ENCODE results near the gene SNRNP48. TPM values are rescaled to one million over a fixed set of nuclear protein-coding genes. Genes with fewer than 3 reads are reported as not detected.

SNRNP48 gene
- total RNA-seq, 4 donors from 2014 or later: 14.3 to 16.6 (median 15.3) TPM

DNA sequence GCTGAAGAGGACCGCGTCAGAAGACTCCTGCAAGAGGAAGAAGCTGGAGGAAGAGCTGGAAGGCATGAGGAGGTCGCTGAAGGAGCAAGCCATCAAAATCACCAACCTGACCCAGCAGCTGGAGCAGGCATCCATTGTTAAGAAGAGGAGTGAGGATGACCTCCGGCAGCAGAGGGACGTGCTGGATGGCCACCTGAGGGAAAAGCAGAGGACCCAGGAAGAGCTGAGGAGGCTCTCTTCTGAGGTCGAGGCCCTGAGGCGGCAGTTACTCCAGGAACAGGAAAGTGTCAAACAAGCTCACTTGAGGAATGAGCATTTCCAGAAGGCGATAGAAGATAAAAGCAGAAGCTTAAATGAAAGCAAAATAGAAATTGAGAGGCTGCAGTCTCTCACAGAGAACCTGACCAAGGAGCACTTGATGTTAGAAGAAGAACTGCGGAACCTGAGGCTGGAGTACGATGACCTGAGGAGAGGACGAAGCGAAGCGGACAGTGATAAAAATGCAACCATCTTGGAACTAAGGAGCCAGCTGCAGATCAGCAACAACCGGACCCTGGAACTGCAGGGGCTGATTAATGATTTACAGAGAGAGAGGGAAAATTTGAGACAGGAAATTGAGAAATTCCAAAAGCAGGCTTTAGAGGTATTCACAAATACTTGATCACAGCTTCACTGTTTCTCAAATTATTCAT lies 8.9 kb upstream of the SNRNP48 start:
- in situ Hi-C loops (cut with MboI; ENCODE audit: low sequenced_read_pairs in 4 of 4): no loop called here
- no peak for ATAC-seq
- Histone ChIP-seq H3K9me3 (no peaks in the 10 kb centered on the region), H3K4me3 (no peak overlapping the region), H3K27ac (no peak overlapping the region), H3K4me1 (no peaks in the 10 kb centered on the region), H3K27me3 (no peaks in the 10 kb centered on the region), H3K36me3 (no peaks in the 10 kb centered on the region)
- TF ChIP-seq POLR2A (IDR thresholded peaks at IDR 0.05): no peak
- TF ChIP-seq, protein P1, sequence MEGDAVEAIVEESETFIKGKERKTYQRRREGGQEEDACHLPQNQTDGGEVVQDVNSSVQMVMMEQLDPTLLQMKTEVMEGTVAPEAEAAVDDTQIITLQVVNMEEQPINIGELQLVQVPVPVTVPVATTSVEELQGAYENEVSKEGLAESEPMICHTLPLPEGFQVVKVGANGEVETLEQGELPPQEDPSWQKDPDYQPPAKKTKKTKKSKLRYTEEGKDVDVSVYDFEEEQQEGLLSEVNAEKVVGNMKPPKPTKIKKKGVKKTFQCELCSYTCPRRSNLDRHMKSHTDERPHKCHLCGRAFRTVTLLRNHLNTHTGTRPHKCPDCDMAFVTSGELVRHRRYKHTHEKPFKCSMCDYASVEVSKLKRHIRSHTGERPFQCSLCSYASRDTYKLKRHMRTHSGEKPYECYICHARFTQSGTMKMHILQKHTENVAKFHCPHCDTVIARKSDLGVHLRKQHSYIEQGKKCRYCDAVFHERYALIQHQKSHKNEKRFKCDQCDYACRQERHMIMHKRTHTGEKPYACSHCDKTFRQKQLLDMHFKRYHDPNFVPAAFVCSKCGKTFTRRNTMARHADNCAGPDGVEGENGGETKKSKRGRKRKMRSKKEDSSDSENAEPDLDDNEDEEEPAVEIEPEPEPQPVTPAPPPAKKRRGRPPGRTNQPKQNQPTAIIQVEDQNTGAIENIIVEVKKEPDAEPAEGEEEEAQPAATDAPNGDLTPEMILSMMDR (IDR thresholded peaks at IDR 0.05 in 4 of 5, conservative IDR thresholded peaks at IDR 0.05 in 1 of 5): no peak
- intact Hi-C loops (cut with DNase I; ENCODE audit: low total_unique reads): no loop called here
- DNase-seq: no peak

DNA sequence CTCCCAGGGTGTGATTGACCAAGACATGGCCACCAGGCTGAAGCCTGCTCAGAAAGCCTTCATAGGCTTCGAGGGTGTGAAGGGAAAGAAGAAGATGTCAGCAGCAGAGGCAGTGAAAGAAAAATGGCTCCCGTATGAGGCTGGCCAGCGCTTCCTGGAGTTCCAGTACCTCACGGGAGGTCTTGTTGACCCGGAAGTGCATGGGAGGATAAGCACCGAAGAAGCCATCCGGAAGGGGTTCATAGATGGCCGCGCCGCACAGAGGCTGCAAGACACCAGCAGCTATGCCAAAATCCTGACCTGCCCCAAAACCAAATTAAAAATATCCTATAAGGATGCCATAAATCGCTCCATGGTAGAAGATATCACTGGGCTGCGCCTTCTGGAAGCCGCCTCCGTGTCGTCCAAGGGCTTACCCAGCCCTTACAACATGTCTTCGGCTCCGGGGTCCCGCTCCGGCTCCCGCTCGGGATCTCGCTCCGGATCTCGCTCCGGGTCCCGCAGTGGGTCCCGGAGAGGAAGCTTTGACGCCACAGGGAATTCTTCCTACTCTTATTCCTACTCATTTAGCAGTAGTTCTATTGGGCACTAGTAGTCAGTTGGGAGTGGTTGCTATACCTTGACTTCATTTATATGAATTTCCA lies 4.6 kb upstream of the SNRNP48 start:
- Histone ChIP-seq H3K27ac (no peak overlapping the region), H3K4me1 (peaks cover 7 to 8% of the 10 kb centered on the region in 2 donors), H3K4me3 (no peak overlapping the region), H3K9me3 (no peaks in the 10 kb centered on the region), H3K36me3 (no peaks in the 10 kb centered on the region), H3K27me3 (no peaks in the 10 kb centered on the region)
- in situ Hi-C loops (cut with MboI; ENCODE audit: low sequenced_read_pairs in 4 of 4) (no loop called here), intact Hi-C loops (cut with DNase I; ENCODE audit: low total_unique reads) (no loop called here)
- no peak for DNase-seq
- no peak for ATAC-seq
- no peak for TF ChIP-seq POLR2A (IDR thresholded peaks at IDR 0.05)
- TF ChIP-seq, protein P1 (IDR thresholded peaks at IDR 0.05 in 4 of 5, conservative IDR thresholded peaks at IDR 0.05 in 1 of 5): no peak

DNA sequence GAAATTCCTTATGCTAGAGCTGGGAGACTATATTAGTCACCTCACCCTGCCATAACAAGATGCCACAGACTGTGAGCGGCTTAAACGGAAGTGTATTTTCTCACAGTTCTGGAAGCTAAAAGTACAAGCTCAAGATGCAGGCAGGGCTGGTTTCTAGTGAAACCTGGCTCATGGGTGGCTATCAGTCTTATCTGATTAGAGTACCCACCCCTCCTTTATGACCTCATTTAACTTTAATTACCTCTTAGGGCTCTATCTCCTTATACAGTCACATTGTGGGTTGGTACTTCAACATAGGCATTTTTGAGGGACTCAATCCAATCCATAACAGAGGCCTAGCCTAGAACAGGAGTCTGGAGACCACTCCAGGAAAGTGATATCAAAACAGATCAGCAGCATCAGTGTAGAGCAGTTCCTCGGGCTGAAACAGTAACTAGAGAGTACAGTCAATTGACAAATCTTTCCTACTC lies 2.3 kb upstream of the SNRNP48 start:
- Histone ChIP-seq H3K36me3 (no peaks in the 10 kb centered on the region), H3K4me3 (no peak overlapping the region), H3K27ac (no peak overlapping the region), H3K9me3 (no peaks in the 10 kb centered on the region), H3K4me1 (peaks cover 21 to 23% of the 10 kb centered on the region in 2 donors), H3K27me3 (no peaks in the 10 kb centered on the region)
- DNase-seq (no peak), ATAC-seq (no peak)
- no peak for TF ChIP-seq POLR2A (IDR thresholded peaks at IDR 0.05)
- TF ChIP-seq, protein P1 (IDR thresholded peaks at IDR 0.05 in 4 of 5, conservative IDR thresholded peaks at IDR 0.05 in 1 of 5): no peak
- intact Hi-C loops (cut with DNase I; ENCODE audit: low total_unique reads): no loop called here
- in situ Hi-C loops (cut with MboI; ENCODE audit: low sequenced_read_pairs in 4 of 4): no loop called here

DNA sequence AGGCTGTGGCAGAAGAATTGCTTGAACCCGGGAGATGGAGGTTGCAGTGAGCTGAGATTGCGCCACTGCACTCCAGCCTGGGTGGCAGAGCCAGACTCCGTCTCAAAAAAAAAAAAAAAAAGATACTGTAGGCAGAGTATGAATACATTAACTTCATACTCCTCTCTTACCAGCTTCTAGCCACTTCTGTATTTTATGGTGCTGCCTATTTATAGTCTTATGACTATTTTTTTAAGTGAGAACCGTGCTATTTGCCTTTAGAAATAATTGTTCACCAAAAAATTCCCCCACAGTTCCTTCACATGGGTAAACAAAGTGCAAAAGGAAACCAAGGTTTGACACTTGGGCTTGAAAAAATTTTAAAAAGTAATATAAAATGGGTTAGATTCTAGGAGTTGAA lies 1.5 kb upstream of the SNRNP48 start:
- Histone ChIP-seq H3K4me3 (no peak overlapping the region), H3K27me3 (no peaks in the 10 kb centered on the region), H3K9me3 (no peaks in the 10 kb centered on the region), H3K4me1 (peaks cover 21 to 23% of the 10 kb centered on the region in 2 donors), H3K36me3 (no peaks in the 10 kb centered on the region), H3K27ac (no peak overlapping the region)
- no peak for DNase-seq
- intact Hi-C loops (cut with DNase I; ENCODE audit: low total_unique reads) (no loop called here), in situ Hi-C loops (cut with MboI; ENCODE audit: low sequenced_read_pairs in 4 of 4) (no loop called here)
- no peak for TF ChIP-seq POLR2A (IDR thresholded peaks at IDR 0.05)
- TF ChIP-seq, protein P1 (IDR thresholded peaks at IDR 0.05 in 4 of 5, conservative IDR thresholded peaks at IDR 0.05 in 1 of 5): no peak
- ATAC-seq: no peak

All from gastrocnemius medialis (tissue), 4 donors.